GM21390 (cell line): ENCODE measurements around the gene RNF138.
"Not testable (repeated sequence)": the region's sequence is repeated elsewhere in the genome, so short reads cannot be mapped to it uniquely, and the experiment has no call there.

ENCODE experiments used
- ATAC-seq: cut with Tn5 transposase; IDR thresholded peaks from one replicate; pipeline ENCODE4 v1.9.1; 2021; ENCODE audit not compliant: unreplicated experiment

RNF138 gene

DNA sequence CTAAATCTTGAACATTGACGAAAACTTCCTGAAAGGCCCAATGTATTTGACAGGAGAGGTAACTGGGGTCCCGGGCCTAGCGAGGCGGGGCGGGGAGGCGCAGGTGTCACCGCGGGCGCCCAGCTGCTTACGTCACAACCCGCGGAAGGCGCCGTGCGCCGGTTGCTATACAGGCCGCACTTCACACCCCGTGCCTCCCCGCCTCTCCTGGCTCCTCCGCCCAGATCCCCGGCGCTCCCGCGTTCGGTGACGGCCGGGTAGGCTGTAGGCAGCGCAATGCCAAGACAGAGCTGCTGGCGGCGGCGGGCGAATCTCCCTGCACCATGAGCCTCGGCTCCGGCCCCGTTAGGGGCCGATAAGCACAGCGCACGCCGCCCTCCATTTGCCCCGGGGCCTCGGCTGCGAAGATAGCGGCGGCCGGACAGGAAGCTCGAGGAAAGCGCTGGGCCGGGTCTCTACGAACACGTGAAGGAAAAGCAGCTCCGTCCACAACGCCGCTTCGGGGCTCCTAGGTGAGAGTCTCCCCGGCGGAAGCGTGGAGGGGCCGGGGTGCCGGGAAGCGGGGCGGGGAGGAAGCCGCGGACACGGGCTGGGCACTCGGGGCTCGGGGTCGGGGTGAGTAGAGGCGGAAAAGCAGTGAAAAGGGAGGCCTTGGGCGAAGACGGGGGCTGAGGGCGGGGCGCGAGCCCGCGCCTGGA is at the start of gene RNF138:
Gene RNF138, plus strand, starts transcription at position 151 of the 698 bp plus-strand sequence. CDS start 903 bp downstream, outside the sequence.
- peak; percentile 53 for ATAC-seq

DNA sequence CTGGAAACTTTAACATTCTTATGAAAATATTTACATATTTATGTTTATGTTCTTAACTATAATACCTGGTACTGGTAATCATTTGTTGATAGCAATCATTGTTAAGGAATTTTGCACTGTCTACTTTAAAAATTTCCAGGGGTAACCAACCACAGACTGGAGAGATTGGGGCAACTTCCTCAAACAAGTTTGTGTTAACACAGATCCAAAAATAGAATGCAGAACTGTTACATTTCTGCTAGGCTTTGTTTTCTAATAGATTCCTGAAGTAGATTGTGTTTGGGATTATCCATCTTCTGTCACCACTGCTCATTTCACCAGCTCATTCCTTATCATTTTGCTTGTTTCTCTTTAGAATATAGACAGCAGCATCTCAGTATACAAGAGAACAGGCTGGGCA is 49.3 kb upstream of the RNF138 start:
- no peak for ATAC-seq

DNA sequence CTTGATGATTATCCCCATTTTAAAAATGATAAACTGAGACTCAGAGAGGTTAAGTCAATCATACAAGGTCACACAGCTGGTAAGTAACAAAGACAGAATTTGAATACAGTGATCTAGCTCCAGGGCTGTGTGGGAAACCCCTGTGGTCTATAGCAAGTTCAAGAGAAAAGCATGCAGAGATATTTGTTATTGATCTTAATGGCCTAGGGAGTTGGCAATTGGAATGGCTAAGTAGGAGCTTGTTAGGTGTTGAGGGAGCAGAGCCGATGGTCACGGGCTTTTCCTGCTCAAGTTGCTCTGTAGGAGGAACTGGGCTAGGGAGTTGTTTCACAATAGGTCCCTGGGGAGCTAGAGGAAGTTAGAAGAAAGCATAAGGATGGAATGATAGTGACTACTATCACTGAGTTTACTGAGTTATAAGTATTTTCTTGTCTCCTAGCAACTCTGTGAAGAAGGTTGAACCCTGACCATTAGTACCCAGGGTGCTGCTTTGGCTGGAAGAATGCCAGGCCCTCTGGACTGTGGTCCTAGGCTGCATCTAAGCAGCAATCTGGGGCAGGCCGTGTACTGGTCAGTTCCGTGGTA is 43.1 kb upstream of the RNF138 start:
- ATAC-seq: peak; percentile 49

DNA sequence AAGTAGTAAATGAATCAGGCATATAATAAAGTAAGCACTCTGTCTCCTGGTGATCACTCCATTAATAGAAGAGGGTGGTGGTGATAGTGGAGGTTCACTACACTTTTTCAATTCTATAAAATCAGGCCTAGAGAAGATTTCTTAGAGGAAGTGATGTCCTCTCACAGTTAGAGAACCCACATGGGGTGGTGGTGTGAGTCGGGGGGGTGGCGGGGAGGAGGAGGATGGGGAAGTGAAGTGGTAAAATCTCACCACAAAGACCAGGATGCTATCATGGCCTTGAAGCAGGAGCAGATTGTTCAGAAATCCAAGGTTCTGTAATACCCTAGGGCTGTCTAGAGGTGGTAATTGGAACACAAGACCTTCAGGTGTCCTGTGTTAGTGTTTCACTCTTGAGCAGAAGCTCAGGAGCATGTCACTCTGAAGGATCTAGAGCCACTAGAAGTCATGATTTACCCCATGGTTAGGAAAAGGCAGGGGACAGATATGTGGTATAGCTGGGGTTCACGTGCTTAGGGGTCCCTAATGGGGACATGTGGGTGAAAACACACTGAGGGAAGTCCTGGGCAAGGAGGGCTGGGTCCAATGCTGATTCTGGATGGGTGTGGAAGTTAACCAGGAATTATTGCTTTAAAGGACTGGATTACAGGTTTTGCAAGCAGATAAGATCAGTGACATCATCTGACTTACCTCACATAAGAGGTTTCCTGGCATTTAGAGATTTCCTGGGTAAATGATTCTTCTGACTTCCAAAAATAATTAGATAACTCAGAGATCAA is 42.1 kb upstream of the RNF138 start:
- ATAC-seq: peak; percentile 34

DNA sequence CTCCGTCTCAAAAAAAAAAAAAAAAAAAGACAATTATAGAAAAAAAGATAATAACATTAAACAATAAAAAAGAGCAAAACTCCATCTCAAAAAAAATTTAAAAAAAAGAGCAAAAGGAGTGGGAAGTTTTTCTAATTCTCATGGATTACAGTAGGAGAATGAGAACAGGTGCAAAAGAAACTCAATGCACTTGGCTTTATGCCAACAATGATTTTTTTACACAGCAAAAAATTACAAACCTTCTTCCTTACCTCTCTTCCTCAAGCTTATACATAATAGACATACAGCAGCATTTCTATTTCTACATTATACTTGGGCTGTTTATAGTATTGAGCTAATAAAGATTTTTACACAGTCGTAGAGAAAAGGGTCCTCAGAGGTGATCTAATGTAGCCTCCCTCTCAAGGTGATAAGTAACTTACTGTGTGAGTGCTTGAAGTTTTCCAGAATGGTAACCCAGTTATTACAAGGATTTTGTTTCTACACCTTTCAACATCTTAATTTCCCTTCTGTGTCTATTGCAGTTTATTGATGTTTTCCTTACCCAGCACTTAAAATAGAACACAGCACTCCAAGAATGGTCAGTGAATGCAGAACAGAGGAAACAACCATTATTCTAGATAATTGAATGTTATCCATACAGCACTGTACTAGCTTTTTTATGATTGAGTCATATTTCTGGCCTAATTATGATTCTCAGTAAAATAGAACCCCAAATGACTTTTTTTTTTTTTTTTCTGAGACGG is 34.9 kb upstream of the RNF138 start:
- no peak for ATAC-seq

DNA sequence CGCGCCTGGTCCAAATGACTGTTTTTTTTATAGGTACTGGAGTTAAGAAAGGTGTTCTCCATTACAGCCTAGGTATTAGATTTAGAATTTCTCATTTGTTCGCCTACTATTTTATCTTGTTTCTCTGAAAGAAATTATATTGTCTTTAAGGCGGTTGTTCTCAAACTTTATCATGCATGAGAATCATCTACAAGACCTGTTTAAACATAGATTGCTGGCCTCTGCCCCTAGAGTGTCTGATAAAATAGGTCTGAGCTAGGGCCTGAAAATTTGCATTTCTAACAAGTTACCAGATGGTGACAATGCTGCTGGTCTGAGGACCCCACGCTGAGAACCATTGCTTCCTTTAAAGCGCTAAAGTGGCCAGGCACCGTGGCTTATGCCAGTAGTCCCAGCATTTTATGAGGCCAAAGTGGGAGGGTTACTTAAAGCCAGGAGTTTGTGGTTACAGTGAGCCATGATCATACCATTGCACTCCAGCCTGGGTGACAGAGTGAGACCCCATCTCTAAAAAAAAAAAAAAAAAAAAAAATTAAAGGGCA is 34.0 kb upstream of the RNF138 start:
- ATAC-seq: no peak

GRCh38 chr18:32060026-32060425 is 31.6 kb upstream of the RNF138 start:
- no peak for ATAC-seq

DNA sequence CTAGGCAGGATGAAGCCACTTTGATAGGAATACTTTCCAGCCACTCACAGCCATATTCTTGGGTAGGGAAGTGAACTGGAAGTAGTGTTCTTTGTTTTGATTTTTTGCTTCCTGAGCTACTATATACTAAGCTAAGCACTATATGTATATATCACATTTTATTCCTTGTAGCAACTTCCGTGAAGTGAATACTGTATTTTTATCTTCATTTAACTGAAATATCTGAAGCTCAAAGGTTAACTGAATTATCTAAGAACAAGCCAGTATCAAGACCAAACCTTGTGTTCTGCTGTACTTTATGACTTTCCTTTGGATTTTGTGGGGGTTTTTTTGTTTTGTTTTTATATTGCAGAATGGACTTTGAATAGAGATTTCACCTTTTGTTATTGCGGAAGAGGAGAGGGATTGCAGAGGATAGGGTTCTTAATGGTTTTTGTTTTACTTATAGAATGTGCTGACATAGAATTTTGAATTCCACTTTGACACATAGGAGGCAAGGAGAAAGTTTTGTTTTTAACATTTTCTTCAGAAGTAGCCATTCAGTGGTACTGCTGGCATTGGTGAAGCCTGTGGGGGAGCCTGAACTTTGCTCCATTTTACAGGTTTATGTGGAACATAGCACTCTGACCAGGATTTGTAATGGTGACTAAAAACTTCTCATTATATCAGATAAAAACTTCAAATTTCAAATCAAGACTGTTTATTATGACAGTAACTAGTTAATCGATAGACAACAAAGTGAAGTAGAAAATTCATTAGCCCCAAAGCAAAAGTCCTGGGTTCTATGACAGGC is 24.1 kb upstream of the RNF138 start:
- no peak for ATAC-seq

DNA sequence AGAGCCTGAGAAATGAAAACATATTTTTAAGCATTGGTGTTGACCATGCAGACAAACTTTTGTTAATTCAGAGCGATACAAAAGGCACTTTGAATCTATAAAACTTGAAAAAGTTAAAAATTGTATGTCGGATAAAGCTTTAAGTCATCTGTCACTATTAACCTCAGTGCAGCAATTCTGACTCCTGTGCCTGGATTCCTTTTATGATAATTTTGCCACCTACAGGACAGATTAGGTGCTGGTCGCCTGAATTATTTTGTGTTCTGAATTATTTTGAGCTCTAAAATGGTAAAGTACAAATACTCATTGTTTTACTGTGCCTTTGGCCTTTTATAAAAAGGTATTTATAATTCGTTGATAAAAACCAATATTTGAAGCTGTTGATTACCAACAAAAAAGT is 19.4 kb upstream of the RNF138 start:
- ATAC-seq: no peak

DNA sequence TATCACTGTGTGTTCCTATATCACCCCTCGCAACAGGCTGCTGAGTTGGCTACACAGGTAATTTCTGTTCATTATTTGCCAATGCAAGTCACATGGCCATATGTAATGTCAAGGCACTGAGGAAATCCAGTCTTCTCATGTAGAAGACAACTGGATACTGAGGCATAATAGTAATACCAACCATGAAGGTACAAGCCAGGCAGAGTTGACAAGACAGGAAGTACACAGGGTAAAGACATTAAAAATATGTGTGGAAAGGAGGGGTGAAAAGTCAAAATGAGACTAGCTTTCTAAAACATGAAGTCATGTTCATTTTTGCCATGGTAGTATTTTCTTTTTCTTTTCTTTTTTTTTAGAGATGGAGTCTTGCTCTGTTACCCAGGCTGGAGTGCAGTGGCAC is 17.5 kb upstream of the RNF138 start:
- no peak for ATAC-seq

DNA sequence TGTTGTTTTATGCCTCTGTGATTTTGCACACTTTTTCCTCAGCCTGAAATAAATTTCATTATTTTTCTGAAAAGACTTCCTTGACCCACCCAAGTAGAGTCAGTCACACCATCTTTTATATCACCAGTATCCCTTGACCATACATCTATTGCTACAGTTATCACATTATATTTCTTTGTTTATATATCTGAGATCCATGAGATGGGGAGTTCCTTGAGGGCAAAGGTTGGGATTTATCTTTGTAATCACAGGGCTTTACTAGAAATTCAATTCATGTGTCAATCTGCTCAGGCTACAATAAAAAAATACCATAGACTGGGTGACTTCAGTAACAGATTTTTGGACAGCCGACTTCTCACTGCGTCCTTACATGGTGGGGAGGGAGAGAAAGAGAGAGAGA is 12.8 kb upstream of the RNF138 start:
- no peak for ATAC-seq

- no peak for ATAC-seq
These were observed 9.8 kb upstream of the RNF138 start for GRCh38 chr18:32081881-32082280.

DNA sequence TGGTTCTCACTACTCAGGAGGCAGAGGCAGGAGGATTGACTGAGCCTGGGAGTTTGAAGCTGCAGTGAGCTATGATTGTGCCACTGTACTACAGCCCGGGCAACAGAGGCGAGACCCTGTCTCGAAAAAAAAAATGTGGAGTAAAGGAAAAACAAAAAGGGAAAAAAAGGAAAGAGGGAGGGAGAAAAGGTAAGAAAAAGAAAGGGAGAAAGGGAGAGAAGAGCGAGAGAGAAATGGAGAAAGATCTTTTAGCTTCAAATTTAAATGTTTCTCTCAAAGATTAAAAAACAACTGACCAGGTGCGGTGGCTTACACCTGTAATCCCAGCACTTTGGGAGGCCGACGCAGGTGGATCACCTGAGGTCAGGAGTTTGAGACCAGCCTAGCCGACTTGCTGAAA is 7.9 kb upstream of the RNF138 start:
- no peak for ATAC-seq

DNA sequence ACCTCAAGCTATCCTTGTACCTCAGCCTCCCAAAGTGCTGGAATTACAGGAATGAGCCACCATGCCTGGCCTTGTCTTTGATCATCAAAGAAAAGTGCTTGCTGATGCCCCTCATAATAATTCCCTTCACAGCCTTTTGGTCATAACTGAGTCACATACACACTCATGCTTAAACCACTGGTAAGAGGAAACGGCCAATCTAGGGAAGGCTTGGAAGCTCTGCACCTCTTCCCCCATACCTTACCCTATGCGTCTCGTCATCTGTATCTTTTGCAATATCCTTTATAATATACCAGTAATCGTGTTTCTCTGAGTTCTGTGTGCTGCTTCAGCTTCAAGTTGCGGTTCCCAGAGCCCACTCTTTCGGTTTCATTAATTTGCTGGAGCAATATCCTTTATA is 4.8 kb upstream of the RNF138 start:
- no peak for ATAC-seq

DNA sequence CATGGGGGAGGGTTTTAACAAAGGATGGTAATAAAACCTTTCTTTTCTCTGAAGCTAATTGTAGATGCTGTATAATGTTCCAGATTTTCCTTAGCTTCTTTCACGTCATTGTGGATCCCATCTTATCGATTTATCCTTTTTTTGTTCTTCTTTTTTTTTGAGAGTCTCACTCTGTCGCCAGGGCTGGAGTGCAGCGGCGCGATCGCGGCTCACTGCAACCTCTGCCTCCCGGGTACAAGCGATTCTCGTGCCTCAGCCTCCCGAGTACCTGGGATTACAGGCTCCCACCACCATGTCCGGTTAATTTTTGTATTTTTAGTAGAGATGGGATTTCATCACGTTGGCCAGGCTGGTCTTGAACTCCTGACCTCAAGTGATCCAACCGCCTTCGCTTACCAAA is 843 bp upstream of the RNF138 start:
- not testable (repeated sequence) for ATAC-seq

DNA sequence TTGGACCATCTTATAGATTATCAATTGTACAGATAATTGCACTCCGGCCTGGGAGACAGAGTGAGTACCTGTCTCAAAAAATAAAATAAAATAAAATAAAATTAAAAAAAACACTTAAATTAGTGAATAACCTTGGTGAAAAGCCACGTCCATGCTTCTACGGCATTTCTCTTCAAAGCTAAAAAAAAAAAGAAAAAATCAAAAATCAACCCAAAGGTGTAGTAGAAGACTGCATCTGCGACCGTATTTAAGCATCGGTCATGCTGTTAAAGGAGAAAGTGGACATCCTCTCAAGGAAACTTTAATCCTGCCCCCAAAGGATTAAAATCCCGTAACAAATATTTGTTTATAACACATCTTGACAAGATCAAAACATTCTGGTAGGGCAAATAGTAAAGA is 350 bp upstream of the RNF138 start:
- no peak for ATAC-seq

DNA sequence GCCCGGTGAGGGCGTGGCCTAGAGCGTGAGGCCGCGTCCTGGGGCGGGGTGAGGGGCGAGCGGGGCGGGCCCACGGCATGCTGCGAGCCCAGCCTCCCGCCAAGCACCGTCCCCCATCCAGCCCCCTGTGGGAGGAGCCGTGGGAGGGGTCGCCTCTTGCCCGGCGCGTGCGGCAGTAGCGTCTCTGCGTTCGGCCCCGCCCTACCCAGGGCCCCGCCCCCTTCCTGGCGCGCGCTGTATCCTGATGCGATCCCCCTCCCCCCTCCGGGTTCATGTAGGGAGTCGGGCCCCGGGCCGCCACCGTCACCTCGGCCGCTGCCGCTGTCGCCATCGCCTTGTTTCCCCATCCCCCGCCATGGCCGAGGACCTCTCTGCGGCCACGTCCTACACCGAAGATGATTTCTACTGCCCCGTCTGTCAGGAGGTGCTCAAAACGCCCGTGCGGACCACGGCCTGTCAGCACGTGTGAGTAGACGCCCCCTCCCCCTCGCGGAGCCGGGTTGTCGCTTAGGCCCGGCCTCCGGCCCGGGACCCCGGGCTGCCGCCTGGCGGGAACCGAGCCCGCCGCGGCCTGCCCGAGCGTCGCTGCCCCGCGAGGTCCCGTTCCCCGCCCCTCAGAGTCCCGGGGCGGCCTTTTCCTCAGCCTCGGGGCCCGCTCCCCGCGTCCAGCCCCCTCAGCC is 888 bp downstream of the RNF138 start:
- ATAC-seq: peak; percentile 77

- ATAC-seq: peak; percentile 37
These were observed 1.4 kb downstream of the RNF138 start for GRCh38 chr18:32093102-32093511.

DNA sequence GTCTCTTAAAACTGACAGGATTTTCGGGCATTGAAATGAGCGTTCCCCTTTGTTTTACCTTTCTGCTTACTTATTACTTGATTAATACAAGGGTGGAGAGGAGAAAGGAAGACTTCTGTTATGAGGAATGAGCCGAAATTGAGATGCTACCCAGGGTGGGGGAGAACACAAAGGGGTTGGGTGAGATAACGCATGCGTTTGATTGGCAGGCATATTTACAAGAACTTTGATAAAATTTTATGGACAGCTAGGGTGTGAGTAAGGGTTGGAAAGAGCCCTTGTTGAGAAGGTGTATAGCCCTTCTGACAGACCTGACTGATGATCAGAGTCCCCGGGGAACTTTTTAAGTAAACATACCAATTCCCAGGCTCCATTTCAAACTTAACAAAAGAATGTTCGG is 1.8 kb downstream of the RNF138 start:
- ATAC-seq: no peak
